Cerebellar nuclear complex (tissue), 1 donor: ENCODE measurements around the gene MTA3.

Experiments used
- DNase-seq, 2 experiments: peaks; one replicate each; lab custom pipeline; 2025; lab: John Stamatoyannopoulos, UW

Gene MTA3

DNA sequence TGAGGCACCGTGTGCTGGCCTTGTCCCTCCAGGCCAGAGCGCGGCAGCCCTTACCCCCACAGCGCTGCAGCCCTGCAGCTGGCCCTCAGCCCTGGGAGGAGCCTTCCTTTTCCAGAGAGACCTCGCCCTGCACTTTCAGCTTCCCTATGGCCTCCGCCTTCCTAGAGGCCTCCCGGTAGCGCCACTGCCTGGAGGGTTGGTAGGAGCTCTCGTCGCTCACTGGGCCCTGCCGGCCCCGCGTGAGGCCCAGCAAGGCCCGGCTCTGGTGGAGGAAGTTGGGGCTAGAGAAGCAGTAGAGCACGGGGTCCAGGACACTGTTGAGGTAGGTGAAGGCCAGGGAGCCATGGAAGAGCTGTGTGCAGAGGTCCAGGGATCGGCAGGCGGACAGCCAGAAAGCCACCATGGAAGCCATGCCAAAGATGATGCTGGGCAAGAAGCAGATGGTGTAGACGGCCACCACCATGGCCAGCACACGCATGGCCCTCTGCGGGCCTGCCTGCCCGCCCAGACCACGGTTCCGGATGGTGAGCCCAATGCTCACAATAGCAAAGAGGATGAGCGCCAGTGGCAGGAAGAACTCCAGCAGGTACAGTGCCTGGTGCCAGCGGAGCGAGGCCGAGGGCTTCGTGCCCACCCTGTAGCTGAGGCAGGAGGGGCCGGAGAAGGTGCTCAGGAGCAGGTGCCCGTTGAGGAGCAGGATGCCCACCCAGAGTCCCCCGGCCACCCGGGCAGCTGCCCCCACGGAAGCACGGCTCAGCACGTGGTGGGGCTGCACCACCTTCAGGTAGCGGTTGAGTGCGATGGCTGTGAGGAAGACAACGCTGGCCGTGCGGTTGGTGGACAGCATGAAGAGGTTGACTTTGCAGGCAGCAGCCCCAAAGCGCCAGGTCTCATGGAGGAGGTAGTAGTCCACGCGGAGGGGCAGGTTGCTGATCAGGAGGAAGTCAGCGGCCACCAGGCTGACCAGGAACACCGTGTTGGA, 194.7 kb downstream of the MTA3 start:
- DNase-seq, result no peak

- no peak for DNase-seq
These were observed 195.7 kb downstream of the MTA3 start, which contains the start of gene OXER1 for GRCh38 chr2:42764096-42764495. Gene OXER1 (minus strand): TSS chr2:42764135. CDS start chr2:42764062, 73 bp downstream.

GRCh38 chr2:42764901-42765300, 196.5 kb downstream of the MTA3 start:
- DNase-seq, result no peak

DNA sequence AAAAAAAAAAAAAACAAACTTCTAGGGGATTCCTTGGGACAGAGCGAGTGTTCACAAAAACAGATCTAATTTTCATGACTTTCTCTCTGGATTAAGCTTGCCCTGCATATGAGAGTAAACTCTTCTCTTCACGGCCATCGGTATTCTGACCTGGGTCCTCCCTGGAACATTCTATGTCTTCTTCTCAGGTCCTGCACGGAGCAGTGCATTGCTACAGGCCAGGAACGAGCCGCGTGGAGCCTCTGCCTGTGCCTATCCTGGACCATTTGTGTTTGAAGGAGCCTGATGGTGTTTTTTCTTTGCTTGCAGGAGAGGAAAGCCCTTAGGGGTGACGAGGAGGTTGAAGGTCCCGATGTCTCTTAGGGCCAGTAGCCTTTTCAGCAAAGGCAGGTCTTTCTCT, 197.3 kb downstream of the MTA3 start:
- DNase-seq, result no peak

DNA sequence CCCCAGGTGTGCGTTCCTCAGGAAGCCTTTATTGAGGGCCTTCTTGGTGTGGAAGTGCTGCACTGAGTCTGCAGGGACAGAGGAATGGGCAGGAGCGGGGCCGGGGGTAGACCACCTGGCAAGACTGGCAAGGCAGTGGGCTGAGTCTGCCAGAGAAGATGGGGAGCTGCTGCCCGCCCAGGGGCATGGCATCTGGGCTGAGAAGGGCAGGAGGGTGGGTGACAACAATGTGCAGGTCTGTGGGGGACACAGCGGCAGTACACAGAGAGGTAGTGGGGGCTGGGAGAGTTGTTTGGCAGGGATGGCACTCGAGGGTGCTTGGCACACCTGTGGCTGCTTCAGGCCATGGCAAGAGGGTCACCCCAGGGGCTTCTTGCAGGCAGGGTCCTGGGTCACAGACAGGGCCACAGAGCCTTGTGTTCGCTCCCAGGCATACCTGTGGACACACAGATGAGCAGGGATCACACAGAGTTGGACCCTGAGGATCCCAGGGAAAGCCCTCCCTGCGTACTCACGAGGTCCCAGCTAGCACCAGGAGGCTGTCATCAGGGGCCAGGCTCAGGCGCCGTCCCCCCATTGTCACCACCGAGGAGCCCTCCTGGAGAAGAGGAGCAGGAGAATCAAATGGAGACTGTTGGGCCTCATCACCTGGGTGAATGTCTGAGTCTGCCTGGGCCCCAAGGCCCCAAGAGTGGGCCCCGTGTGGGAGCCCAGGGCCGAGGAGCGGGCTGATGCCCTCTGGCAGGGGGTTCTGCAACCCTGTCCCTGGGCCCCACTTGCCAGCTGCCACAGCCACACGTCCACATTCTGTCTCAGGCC, 198.9 kb downstream of the MTA3 start:
- no peak for DNase-seq

DNA sequence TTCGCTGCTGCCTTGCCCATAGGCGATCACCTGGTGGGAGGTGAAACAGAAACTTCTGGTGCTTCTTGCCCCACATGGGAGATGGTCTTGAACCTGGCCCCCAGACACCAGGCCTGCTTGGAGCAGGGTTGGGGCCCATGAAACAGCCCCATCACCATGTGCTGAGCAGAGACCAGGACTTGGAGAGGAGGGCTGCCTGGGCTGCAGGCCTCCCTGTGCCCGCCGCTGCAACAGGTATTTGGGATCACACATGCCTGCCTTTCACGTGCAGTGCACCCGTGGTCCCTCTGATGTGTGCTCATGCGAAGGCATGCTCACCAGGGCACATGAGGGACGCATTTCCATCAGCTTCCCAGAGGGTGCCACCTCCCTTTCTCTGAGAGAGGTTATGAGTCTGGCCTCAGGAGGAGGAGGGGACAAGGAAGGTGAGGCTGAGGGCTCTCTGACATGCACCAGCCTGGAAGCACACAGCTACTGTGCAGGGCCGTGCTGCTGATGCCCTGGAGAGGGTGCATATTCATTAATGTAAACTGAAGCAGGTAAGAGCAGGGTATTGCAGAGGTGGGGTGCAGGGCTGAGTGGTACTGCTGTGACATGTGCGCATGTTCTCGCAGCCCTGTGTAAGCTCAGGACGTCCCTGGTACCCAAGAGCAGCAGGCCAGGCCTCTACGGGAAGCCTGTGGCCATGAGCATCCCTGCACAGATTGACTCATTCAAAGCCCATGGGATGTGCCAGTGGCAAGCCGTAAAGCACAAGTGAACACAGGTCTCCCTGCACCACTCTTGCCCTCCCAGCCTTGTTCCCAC, 199.7 kb downstream of the MTA3 start:
- no peak for DNase-seq

DNA sequence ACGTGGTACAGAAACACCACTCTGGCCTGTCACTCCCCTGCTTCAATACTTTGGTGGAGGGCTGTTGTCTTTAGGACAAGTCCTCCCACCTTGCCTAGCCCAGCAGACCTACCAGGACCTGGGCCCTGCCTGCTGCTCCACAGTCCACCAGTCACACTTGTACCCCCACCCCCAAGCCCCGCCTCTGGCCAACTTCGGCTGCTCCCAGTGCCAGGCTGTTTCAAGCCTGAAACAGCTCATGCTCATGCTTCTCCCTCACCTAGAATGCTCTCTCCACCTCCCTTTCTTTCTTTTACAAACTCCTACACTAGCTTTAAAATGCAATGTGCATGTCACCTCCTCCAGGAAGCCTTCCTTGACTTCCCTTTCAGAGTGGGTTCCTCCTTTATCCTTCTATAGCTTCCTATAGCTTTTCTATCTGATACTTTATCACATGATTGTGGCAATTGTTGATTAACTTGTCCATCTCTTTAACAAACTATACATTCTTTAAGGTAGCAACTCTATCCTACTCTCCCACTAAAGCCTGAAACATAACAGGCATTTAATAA, 200.3 kb downstream of the MTA3 start:
- no peak for DNase-seq

- no peak for DNase-seq
These were observed 201.3 kb downstream of the MTA3 start for GRCh38 chr2:42769583-42770287.

DNA sequence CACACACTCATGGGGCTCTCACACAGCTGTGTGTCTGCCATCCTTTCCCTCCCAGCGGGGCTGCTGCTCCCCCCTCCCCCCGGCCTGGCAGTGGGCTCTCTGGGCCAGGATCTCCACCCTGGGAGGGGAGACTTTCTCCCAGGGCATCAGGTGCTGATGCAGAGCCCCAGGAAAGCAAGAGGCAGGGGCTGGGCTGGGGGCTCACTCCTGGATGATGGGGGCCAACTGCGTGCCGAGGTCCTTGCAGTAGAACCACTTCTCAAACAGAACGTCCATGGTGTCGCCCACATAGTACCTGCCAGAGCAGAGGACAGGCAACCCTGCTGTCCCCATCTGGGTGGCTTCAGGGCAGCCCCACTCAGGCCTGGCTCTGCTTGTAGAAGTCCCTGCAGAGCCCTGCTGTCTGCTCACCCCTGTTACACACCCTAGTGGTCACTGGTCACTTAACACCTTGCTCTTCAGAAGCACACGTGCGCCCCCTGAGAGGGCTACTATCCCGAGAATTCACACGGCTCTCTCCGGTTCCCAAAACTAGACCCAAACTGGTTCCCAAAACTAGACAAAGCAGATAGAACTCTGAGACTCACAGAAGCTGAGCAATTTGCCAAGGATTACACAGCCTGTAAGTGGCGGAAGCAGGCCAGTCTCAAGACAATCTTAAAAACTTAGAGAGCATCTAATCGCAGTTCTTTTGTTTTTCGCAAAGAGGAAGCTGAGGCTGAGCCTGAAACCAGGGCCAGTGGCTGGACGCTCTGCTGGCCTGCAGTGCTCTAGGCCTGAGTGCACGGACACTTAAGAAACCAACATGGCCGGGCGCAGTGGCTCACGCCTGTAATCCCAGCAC, 202.1 kb downstream of the MTA3 start:
- no peak for DNase-seq

- no peak for DNase-seq
These were observed 203.2 kb downstream of the MTA3 start for GRCh38 chr2:42771546-42772153.

DNA sequence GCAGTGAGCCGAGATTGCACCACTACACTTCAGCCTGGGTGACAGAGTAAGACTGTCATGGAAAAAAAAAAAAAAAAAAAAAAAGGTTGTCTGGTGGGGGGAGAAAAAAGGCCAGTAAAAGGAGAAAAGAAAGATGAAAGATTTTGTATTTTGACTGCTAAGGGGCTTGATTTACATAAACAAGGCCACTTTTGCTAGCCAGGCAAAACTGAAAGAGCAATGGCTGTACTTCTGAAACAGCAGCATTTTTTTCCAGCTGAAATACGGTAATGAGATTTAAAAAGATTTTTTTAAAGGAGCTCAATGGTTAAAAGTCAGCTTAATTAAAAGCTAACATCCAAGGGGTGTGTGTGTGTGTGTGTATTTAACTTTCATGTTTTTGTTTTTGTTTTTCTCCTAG, 206.8 kb downstream of the MTA3 start:
- no peak for DNase-seq

GRCh38 chr2:42775810-42776209, 207.4 kb downstream of the MTA3 start:
- DNase-seq, result no peak

GRCh38 chr2:42777883-42778805, 209.7 kb downstream of the MTA3 start:
- no peak for DNase-seq

- DNase-seq, result no peak
These were observed 212.7 kb downstream of the MTA3 start for GRCh38 chr2:42781181-42781580.

DNA sequence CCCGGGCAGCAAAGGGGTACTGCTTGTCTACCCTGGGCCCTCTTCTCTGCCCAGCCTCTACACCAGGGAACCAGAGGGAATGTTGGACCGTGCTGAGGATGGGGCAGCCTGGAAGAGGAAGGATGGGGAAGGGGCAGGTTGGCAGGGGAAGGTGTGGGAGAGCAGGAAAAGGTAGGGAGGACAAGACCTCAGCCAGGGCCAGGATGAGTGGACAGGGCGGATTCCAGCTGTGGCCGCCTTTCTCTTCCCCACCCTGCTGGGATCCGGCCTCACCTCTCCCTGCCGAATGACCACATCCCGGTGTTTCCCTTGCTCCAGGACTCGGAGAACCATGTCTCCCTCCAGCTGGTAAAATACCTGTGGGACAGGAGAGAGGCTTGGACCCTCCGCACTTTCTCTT, 215.1 kb downstream of the MTA3 start:
- no peak for DNase-seq

DNA sequence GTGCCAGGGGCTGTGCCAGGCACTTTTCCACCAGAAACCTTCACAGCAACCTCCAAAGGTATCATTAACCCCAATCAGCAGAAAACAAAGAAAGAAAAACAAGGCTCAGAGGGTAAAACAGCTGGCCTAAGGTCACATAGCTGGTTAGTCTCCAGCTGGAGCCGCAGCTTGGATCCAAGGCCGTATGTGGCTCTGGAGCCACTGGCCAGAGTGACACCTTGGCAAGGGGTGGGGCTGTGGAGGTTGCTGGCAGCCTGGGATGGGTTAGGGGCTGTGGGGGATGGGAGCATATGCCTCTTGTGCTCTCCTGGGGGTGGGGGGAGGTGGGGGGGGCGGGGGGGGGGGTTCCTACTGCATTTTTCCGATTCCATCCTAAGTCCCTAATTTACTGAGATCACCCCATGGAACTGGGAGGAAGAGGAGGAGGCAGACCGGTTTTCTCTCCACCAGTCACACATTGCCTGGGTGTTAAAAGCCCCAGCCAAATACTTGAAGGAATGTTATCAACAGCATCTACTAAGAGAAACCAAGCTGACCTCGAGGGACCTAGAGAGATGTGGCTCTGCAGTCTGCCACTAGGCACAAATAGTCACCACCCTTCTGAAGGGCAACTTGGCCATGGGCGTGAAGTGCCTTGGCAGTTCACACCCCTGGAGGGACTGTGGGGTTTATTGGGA, 215.9 kb downstream of the MTA3 start:
- no peak for DNase-seq

GRCh38 chr2:42786561-42787345, 218.3 kb downstream of the MTA3 start:
- DNase-seq, result no peak
